ENCODE data around the gene CSNK1D.

DNA sequence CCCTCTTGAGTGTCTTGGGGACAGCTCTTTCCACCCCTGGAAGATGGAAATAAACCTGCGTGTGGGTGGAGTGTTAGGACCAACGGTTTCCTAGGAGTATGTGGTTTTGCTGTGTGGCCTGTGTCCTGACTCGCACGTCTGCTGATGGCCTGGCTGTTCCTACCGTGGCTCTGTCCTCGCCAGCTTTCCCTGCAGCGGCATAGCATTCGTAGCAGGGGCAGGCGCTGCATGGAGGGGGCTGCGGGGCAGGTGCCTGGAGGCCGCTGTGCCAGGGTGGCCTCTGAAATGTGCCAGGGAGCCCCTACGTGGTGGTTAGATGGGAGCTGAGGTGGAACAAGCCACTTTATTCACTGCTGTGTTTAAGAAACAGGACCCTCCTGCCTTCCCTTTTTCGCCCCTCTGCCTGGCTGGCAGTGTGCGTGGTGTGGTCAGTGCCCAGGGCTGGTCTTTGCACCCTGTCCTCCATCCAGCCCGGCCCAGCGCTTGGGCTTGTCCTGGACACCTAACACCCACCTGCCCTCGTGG is 34.0 kb downstream of the CSNK1D start:
- TF ChIP-seq, protein P1, sequence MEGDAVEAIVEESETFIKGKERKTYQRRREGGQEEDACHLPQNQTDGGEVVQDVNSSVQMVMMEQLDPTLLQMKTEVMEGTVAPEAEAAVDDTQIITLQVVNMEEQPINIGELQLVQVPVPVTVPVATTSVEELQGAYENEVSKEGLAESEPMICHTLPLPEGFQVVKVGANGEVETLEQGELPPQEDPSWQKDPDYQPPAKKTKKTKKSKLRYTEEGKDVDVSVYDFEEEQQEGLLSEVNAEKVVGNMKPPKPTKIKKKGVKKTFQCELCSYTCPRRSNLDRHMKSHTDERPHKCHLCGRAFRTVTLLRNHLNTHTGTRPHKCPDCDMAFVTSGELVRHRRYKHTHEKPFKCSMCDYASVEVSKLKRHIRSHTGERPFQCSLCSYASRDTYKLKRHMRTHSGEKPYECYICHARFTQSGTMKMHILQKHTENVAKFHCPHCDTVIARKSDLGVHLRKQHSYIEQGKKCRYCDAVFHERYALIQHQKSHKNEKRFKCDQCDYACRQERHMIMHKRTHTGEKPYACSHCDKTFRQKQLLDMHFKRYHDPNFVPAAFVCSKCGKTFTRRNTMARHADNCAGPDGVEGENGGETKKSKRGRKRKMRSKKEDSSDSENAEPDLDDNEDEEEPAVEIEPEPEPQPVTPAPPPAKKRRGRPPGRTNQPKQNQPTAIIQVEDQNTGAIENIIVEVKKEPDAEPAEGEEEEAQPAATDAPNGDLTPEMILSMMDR (conservative IDR thresholded peaks at IDR 0.05 in 1 of 2, IDR thresholded peaks at IDR 0.05 in 1 of 2; ENCODE audit: extremely low read depth in 1 of 2, insufficient read depth in 1 of 2, low read depth in 1 of 2, low read length in 2 of 2): no peak
- TF ChIP-seq EZH2 (IDR thresholded peaks at IDR 0.05; ENCODE audit: borderline replicate concordance, low read length): no peak
